Aorta (tissue), 5 donors: Measurements from ENCODE around the gene THSD7A. TPM values are rescaled to one million over a fixed set of nuclear protein-coding genes. Genes with fewer than 3 reads are reported as not detected.

Source experiments
- ATAC-seq: fragments of 200-7000 bp; cut with Tn5 transposase; one replicate; pipeline ENCODE4 v1.9.1; 2022; ENCODE audit warnings: moderate library complexity; ENCODE audit not compliant: low FRiP score
- DNase-seq, 2 donors: peaks; one replicate each; pipeline ENCODE4 v3.0.0-alpha.2; 2020
- H3K27ac ChIP-seq, 2 donors: one replicate each; pipeline ENCODE4 v1.5.1; 2013; ENCODE audit warnings: low read length in 2 of 2, mild to moderate bottlenecking in 2 of 2, moderate library complexity in 2 of 2, control low read depth in 1 of 2, inconsistent platforms in 1 of 2, low read depth in 1 of 2
- H3K27me3 ChIP-seq, 2 donors: one replicate each; pipeline ENCODE4 v1.6.1; 2013; ENCODE audit warnings: control low read depth in 1 of 2, low read length in 1 of 2, mild to moderate bottlenecking in 1 of 2, moderate library complexity in 1 of 2; ENCODE audit not compliant: insufficient read depth in 2 of 2, control insufficient read depth in 1 of 2
- H3K36me3 ChIP-seq, 2 donors: one replicate each; pipeline ENCODE4 v1.6.1; 2013; ENCODE audit warnings: control low read depth in 1 of 2, low read length in 1 of 2, mild to moderate bottlenecking in 1 of 2; ENCODE audit not compliant: insufficient read depth in 2 of 2, control insufficient read depth in 1 of 2
- H3K4me1 ChIP-seq, 2 donors: one replicate each; pipeline ENCODE4 v1.6.1; 2013; ENCODE audit warnings: low read length in 2 of 2, control low read depth in 1 of 2, mild to moderate bottlenecking in 1 of 2, moderate library complexity in 1 of 2; ENCODE audit not compliant: insufficient read depth in 2 of 2, control insufficient read depth in 1 of 2
- H3K4me3 ChIP-seq, 2 donors: one replicate each; pipeline ENCODE4 v1.5.1; 2013; ENCODE audit warnings: low read length in 2 of 2, control low read depth in 1 of 2, mild to moderate bottlenecking in 1 of 2
- H3K9me3 ChIP-seq: one replicate; pipeline ENCODE4 v1.6.1; 2013; ENCODE audit warnings: mild to moderate bottlenecking, low read length; ENCODE audit not compliant: control insufficient read depth
- WGBS, 2 donors: extraction: QIAGEN DNeasy Blood & Tissue Kit; methylation state at CpG; one replicate each; pipeline ENCODE4 v1.1.7; 2013; 5-methylcytosine and 5-hydroxymethylcytosine counted together
- intact Hi-C, 2 donors: fragments of 100-400 bp; cut with DNase I; formaldehyde crosslinking; loops; one replicate each; pipeline versions ENCODE4 v1.14.2 to v1.15.0; 2022
- polyA plus RNA-seq, 2 donors: library from polyadenylated mRNA; stranded (reverse); fragments of 200-250 nt; gene quantifications; one replicate each; pipeline ENCODE4 v1.2.3, GENCODE V29; 2013
- total RNA-seq, 2 donors: library from RNA; stranded (reverse); fragmentation: NEBNext Ultra II Directional; extraction: Animal tissue kit (Norgen Biotek cat#: 25700); gene quantifications; one replicate each; pipeline ENCODE4 v1.2.1, GENCODE V29; 2021
- donor health status: healthy with polysubstance abuse.
- donor health status: Bipolar disorder and iron deficiency.
- donor health status: DM: no; HTN: no; CAD: no.
- donor health status: DM: no; HTN: no; CAD: no.
- donor health status: DM: yes; HTN: yes; CAD: no.

Gene THSD7A
- total and polyA plus RNA-seq, 4 donors, result 0.03 to 20.0 (median 12.1) TPM; not detected in 1

GRCh38 chr7:11613292-11613930 is 218.6 kb downstream of the THSD7A start:
- no peak for DNase-seq
- Histone ChIP-seq H3K27me3 (no peaks in the 10 kb centered on the region), H3K4me3 (no peak overlapping the region), H3K36me3 (no peaks in the 10 kb centered on the region), H3K9me3 (no peaks in the 10 kb centered on the region), H3K4me1 (no peaks in the 10 kb centered on the region), H3K27ac (no peak overlapping the region)
- intact Hi-C loops, result no loop called here
- no peak for ATAC-seq
- WGBS, 2 donors, result 67 to 77% methylated on average over 5 of the region's 5 CpGs

- WGBS, 2 donors, result 89 to 97% methylated on average over 1 of the region's 1 CpG
- intact Hi-C loops, result no loop called here
- no peaks in the 10 kb centered on the region for H3K9me3 ChIP-seq
- DNase-seq, result no peak
- H3K27ac ChIP-seq, result no peak overlapping the region
- no peaks in the 10 kb centered on the region for H3K36me3 ChIP-seq
- H3K27me3 ChIP-seq, result no peaks in the 10 kb centered on the region
- no peak for ATAC-seq
- H3K4me1 ChIP-seq, result no peaks in the 10 kb centered on the region
- no peak overlapping the region for H3K4me3 ChIP-seq
Observed at GRCh38 chr7:11612737-11613136, 219.3 kb downstream of the THSD7A start.

GRCh38 chr7:11609096-11609670 is 222.8 kb downstream of the THSD7A start:
- H3K27ac ChIP-seq, result no peak overlapping the region
- no peaks in the 10 kb centered on the region for H3K9me3 ChIP-seq
- WGBS, 2 donors, result 88 to 89% methylated on average over 2 of the region's 2 CpGs
- intact Hi-C loops, result no loop called here
- H3K27me3 ChIP-seq, result no peaks in the 10 kb centered on the region
- H3K36me3 ChIP-seq, result no peaks in the 10 kb centered on the region
- DNase-seq, result no peak
- H3K4me3 ChIP-seq, result no peak overlapping the region
- H3K4me1 ChIP-seq, result no peaks in the 10 kb centered on the region
- no peak for ATAC-seq

- Histone ChIP-seq H3K36me3 (no peaks in the 10 kb centered on the region), H3K4me1 (no peaks in the 10 kb centered on the region), H3K27me3 (no peaks in the 10 kb centered on the region), H3K9me3 (no peaks in the 10 kb centered on the region), H3K4me3 (no peak overlapping the region), H3K27ac (no peak overlapping the region)
- ATAC-seq, result no peak
- 19 to 45% methylated on average over 2 of the region's 2 CpGs for WGBS, 2 donors
- DNase-seq, result no peak
- intact Hi-C loops, result no loop called here
Observed at GRCh38 chr7:11607686-11608085, 224.3 kb downstream of the THSD7A start.

GRCh38 chr7:11605749-11606148 is 226.2 kb downstream of the THSD7A start:
- Histone ChIP-seq H3K27ac (no peak overlapping the region), H3K36me3 (no peaks in the 10 kb centered on the region), H3K9me3 (no peaks in the 10 kb centered on the region), H3K27me3 (no peaks in the 10 kb centered on the region), H3K4me1 (no peaks in the 10 kb centered on the region), H3K4me3 (no peak overlapping the region)
- DNase-seq (no peak), ATAC-seq (peak; percentile 64)
- intact Hi-C loops, result no loop called here

GRCh38 chr7:11604505-11604904 is 227.5 kb downstream of the THSD7A start:
- no peak overlapping the region for H3K4me3 ChIP-seq
- no peaks in the 10 kb centered on the region for H3K36me3 ChIP-seq
- no peaks in the 10 kb centered on the region for H3K27me3 ChIP-seq
- intact Hi-C loops, result no loop called here
- no peaks in the 10 kb centered on the region for H3K4me1 ChIP-seq
- 37 to 45% methylated on average over 1 of the region's 1 CpG for WGBS, 2 donors
- DNase-seq, result no peak
- no peak for ATAC-seq
- H3K9me3 ChIP-seq, result no peaks in the 10 kb centered on the region
- no peak overlapping the region for H3K27ac ChIP-seq

GRCh38 chr7:11601761-11602160 is 230.2 kb downstream of the THSD7A start:
- H3K36me3 ChIP-seq, result no peaks in the 10 kb centered on the region
- no peaks in the 10 kb centered on the region for H3K27me3 ChIP-seq
- H3K27ac ChIP-seq, result no peak overlapping the region
- H3K9me3 ChIP-seq, result no peaks in the 10 kb centered on the region
- no peak for ATAC-seq
- intact Hi-C loops, result no loop called here
- H3K4me3 ChIP-seq, result no peak overlapping the region
- H3K4me1 ChIP-seq, result no peaks in the 10 kb centered on the region
- DNase-seq, result no peak

- H3K27ac ChIP-seq, result no peak overlapping the region
- DNase-seq, result no peak
- ATAC-seq, result no peak
- WGBS, 2 donors, result 74 to 79% methylated on average over 5 of the region's 5 CpGs
- no peaks in the 10 kb centered on the region for H3K27me3 ChIP-seq
- H3K4me1 ChIP-seq, result no peaks in the 10 kb centered on the region
- intact Hi-C loops, result no loop called here
- H3K4me3 ChIP-seq, result no peak overlapping the region
- no peaks in the 10 kb centered on the region for H3K9me3 ChIP-seq
- H3K36me3 ChIP-seq, result no peaks in the 10 kb centered on the region
Observed at GRCh38 chr7:11593322-11593721, 238.7 kb downstream of the THSD7A start.

GRCh38 chr7:11592699-11593098 is 239.3 kb downstream of the THSD7A start:
- intact Hi-C loops, result no loop called here
- H3K4me1 ChIP-seq, result no peaks in the 10 kb centered on the region
- no peak for ATAC-seq
- DNase-seq, result no peak
- H3K27me3 ChIP-seq, result no peaks in the 10 kb centered on the region
- H3K9me3 ChIP-seq, result no peaks in the 10 kb centered on the region
- WGBS, 2 donors, result 20 to 38% methylated on average over 3 of the region's 3 CpGs
- no peak overlapping the region for H3K4me3 ChIP-seq
- no peak overlapping the region for H3K27ac ChIP-seq
- H3K36me3 ChIP-seq, result no peaks in the 10 kb centered on the region
